Measurements from ENCODE around the gene LHX2.

Gene LHX2

DNA sequence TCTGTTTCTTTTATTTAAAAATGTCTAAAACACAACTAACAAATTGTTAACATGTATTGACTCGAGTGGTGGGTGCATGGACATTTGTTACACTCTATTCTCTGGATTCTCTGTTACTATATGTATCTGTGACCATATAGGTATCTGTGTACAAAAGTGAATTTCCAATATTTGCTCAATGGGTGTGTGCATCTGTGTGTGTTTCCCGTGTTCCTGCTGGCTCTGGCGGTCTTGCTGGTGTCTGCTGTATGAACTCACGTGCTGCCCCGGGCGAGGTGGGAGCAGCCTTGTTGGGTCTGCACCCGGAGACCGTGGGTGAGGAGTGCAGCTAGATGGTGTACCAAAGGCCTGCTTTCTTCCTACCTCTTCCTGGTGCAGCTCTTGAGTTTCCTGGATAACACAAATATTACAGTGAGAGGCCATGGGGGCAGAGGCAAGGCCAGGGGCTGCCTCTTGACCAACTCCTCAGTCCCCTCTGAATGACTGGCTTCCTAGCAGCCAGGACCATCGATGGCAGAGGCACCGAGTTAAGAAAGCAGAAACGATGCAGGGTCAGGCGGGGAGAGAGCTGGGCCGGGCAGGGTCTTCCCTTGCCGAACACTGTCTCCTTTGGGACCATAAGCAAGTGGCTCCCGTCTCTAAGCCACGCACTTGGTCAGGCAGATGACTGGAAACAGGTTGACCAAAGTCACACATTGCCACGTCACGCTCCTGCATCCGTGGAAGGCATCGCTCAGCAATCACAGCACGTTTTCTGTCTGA lies 49.5 kb downstream of the LHX2 start:
- Histone ChIP-seq H3K9ac (ENCODE audit: low read length) (no peak overlapping the region), H3K4me2 (ENCODE audit: low read length) (no peak overlapping the region), H3K4me1 (ENCODE audit: low read length) (no peaks in the 10 kb centered on the region), H3K9me3 (ENCODE audit: insufficient read depth, low read length) (no peaks in the 10 kb centered on the region), H2AFZ (ENCODE audit: low read depth, low read length) (no peak overlapping the region), H4K20me1 (ENCODE audit: insufficient read depth, low read length) (no peaks in the 10 kb centered on the region), H3K79me2 (ENCODE audit: low read length) (no peaks in the 10 kb centered on the region), H3K36me3 (replicated peaks; ENCODE audit: low read depth, low read length) (no peaks in the 10 kb centered on the region), H3K27ac (ENCODE audit: low read length) (no peak overlapping the region), H3K27me3 (ENCODE audit: low read depth, low read length) (peaks cover 35% of the 10 kb centered on the region), H3K4me3 (ENCODE audit: low read length) (no peak overlapping the region)
- TF ChIP-seq EZH2phosphoT487 (IDR thresholded peaks at IDR 0.05; ENCODE audit: low read depth) = no peak
- TF ChIP-seq, protein P1, sequence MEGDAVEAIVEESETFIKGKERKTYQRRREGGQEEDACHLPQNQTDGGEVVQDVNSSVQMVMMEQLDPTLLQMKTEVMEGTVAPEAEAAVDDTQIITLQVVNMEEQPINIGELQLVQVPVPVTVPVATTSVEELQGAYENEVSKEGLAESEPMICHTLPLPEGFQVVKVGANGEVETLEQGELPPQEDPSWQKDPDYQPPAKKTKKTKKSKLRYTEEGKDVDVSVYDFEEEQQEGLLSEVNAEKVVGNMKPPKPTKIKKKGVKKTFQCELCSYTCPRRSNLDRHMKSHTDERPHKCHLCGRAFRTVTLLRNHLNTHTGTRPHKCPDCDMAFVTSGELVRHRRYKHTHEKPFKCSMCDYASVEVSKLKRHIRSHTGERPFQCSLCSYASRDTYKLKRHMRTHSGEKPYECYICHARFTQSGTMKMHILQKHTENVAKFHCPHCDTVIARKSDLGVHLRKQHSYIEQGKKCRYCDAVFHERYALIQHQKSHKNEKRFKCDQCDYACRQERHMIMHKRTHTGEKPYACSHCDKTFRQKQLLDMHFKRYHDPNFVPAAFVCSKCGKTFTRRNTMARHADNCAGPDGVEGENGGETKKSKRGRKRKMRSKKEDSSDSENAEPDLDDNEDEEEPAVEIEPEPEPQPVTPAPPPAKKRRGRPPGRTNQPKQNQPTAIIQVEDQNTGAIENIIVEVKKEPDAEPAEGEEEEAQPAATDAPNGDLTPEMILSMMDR (IDR thresholded peaks at IDR 0.05; ENCODE audit: low read depth, low read length) = no peak

DNA sequence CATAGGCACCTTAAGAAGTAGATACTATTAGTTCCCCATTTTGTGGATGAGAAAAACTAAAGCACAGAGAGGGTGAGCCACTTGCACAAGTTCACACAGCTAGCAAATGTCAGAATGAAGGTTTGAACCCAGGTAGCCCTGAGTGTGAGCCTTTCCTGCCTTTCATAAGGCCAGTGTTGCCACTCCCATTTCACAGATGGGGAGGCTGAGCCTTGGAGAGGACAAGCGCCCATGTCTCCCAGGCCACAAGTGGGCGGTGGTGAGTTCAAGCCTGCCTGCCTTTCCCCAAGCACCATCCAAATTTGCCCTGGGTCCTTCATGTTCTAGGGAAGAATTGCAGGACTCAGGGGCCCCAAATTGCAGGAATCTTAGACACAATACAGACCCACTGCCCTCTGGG lies 50.6 kb downstream of the LHX2 start:
- H2AFZ ChIP-seq (ENCODE audit: low read depth, low read length) = no peak overlapping the region
- no peaks in the 10 kb centered on the region for H3K9me3 ChIP-seq (ENCODE audit: insufficient read depth, low read length)
- H3K9ac ChIP-seq (ENCODE audit: low read length) = no peak overlapping the region
- H3K79me2 ChIP-seq (ENCODE audit: low read length) = no peaks in the 10 kb centered on the region
- H3K27me3 ChIP-seq (ENCODE audit: low read depth, low read length) = peaks cover 31% of the 10 kb centered on the region
- H3K36me3 ChIP-seq (replicated peaks; ENCODE audit: low read depth, low read length) = no peaks in the 10 kb centered on the region
- TF ChIP-seq, protein P1 (IDR thresholded peaks at IDR 0.05; ENCODE audit: low read depth, low read length) = peak; percentile 45
- TF ChIP-seq EZH2phosphoT487 (IDR thresholded peaks at IDR 0.05; ENCODE audit: low read depth) = no peak
- no peak overlapping the region for H3K4me2 ChIP-seq (ENCODE audit: low read length)
- no peaks in the 10 kb centered on the region for H4K20me1 ChIP-seq (ENCODE audit: insufficient read depth, low read length)
- H3K4me1 ChIP-seq (ENCODE audit: low read length) = no peaks in the 10 kb centered on the region
- H3K27ac ChIP-seq (ENCODE audit: low read length) = no peak overlapping the region
- H3K4me3 ChIP-seq (ENCODE audit: low read length) = no peak overlapping the region

GRCh38 chr9:124066783-124067577 lies 55.4 kb downstream of the LHX2 start:
- no peaks in the 10 kb centered on the region for H3K79me2 ChIP-seq (ENCODE audit: low read length)
- H3K9ac ChIP-seq (ENCODE audit: low read length) = no peak overlapping the region
- H3K4me1 ChIP-seq (ENCODE audit: low read length) = no peaks in the 10 kb centered on the region
- H2AFZ ChIP-seq (ENCODE audit: low read depth, low read length) = no peak overlapping the region
- H3K27me3 ChIP-seq (ENCODE audit: low read depth, low read length) = peaks cover 18% of the 10 kb centered on the region
- no peak overlapping the region for H3K4me2 ChIP-seq (ENCODE audit: low read length)
- no peaks in the 10 kb centered on the region for H3K9me3 ChIP-seq (ENCODE audit: insufficient read depth, low read length)
- TF ChIP-seq, protein P1 (IDR thresholded peaks at IDR 0.05; ENCODE audit: low read depth, low read length) = no peak
- no peak for TF ChIP-seq EZH2phosphoT487 (IDR thresholded peaks at IDR 0.05; ENCODE audit: low read depth)
- no peaks in the 10 kb centered on the region for H4K20me1 ChIP-seq (ENCODE audit: insufficient read depth, low read length)
- no peak overlapping the region for H3K4me3 ChIP-seq (ENCODE audit: low read length)
- no peaks in the 10 kb centered on the region for H3K36me3 ChIP-seq (replicated peaks; ENCODE audit: low read depth, low read length)
- no peak overlapping the region for H3K27ac ChIP-seq (ENCODE audit: low read length)

- Histone ChIP-seq H3K9me3 (ENCODE audit: insufficient read depth, low read length) (no peaks in the 10 kb centered on the region), H2AFZ (ENCODE audit: low read depth, low read length) (no peak overlapping the region), H3K79me2 (ENCODE audit: low read length) (no peaks in the 10 kb centered on the region), H4K20me1 (ENCODE audit: insufficient read depth, low read length) (no peaks in the 10 kb centered on the region), H3K9ac (ENCODE audit: low read length) (no peak overlapping the region), H3K27me3 (ENCODE audit: low read depth, low read length) (peaks cover 31% of the 10 kb centered on the region), H3K4me1 (ENCODE audit: low read length) (no peaks in the 10 kb centered on the region), H3K4me3 (ENCODE audit: low read length) (no peak overlapping the region), H3K36me3 (replicated peaks; ENCODE audit: low read depth, low read length) (no peaks in the 10 kb centered on the region), H3K4me2 (ENCODE audit: low read length) (no peak overlapping the region), H3K27ac (ENCODE audit: low read length) (no peak overlapping the region)
- TF ChIP-seq, protein P1 (IDR thresholded peaks at IDR 0.05; ENCODE audit: low read depth, low read length) = no peak
- no peak for TF ChIP-seq EZH2phosphoT487 (IDR thresholded peaks at IDR 0.05; ENCODE audit: low read depth)
Observed at GRCh38 chr9:124068251-124068650, 56.7 kb downstream of the LHX2 start.

All from OCI-LY3 (cell line).